Astrocyte (in vitro differentiated cells and primary cell): ENCODE results near the gene PTPRM. TPM values are rescaled to one million over a fixed set of nuclear protein-coding genes. Genes with fewer than 3 reads are reported as not detected.
A peak's percentile ranks its signal among the peaks of the same experiment; 100 is the strongest.

Source experiments
- DNase-seq: peaks from one replicate; pipeline ENCODE4 v3.0.0-alpha.2; 2010; ENCODE audit warnings: low read depth
- FAIRE-seq: peaks from 2 replicates; lab custom pipeline; 2011; peaks lifted over from hg19 to GRCh38; lab: Jason Lieb, UNC
- H2AFZ ChIP-seq: 2 replicates; pipeline ENCODE4 v1.6.0; 2012; ENCODE audit warnings: low read depth, low read length, inconsistent platforms
- H3K27ac ChIP-seq: 2 replicates; pipeline ENCODE4 v1.5.1; 2011; ENCODE audit warnings: low read depth, low read length, inconsistent platforms
- H3K27me3 ChIP-seq: 2 replicates; pipeline ENCODE4 v1.6.0; 2011; ENCODE audit warnings: low read length, inconsistent platforms; ENCODE audit not compliant: insufficient read depth
- H3K36me3 ChIP-seq: 2 replicates; pipeline ENCODE4 v1.5.1; 2011; ENCODE audit warnings: low read length, inconsistent platforms; ENCODE audit not compliant: insufficient read depth
- H3K4me1 ChIP-seq: 2 replicates; pipeline ENCODE4 v1.5.1; 2011; ENCODE audit warnings: low read length, inconsistent platforms; ENCODE audit not compliant: insufficient read depth
- H3K4me2 ChIP-seq: 2 replicates; pipeline ENCODE4 v1.6.0; 2012; ENCODE audit warnings: low read length, inconsistent platforms
- H3K4me3 ChIP-seq: 2 replicates; pipeline ENCODE4 v1.5.1; 2011; ENCODE audit warnings: low read depth, mild to moderate bottlenecking, low read length, inconsistent platforms; ENCODE audit not compliant: insufficient read depth
- H3K79me2 ChIP-seq: 2 replicates; pipeline ENCODE4 v1.6.0; 2012; ENCODE audit warnings: mild to moderate bottlenecking, low read length, inconsistent platforms; ENCODE audit not compliant: insufficient read depth
- H3K9ac ChIP-seq: 2 replicates; pipeline ENCODE4 v1.6.0; 2012; ENCODE audit warnings: mild to moderate bottlenecking, low read length, inconsistent platforms
- H3K9me3 ChIP-seq: 2 replicates; pipeline ENCODE4 v1.5.1; 2012; ENCODE audit warnings: low read depth, mild to moderate bottlenecking, low read length, inconsistent platforms; ENCODE audit not compliant: insufficient read depth
- H4K20me1 ChIP-seq: 2 replicates; pipeline ENCODE4 v1.6.0; 2012; ENCODE audit warnings: low read length, inconsistent platforms; ENCODE audit not compliant: insufficient read depth
- H3K27ac Mint-ChIP-seq: one replicate; pipeline ENCODE4 v1.8.0; 2021; ENCODE audit warnings: mild to moderate bottlenecking, mixed read lengths; ENCODE audit not compliant: unreplicated experiment
- H3K27me3 Mint-ChIP-seq: one replicate; pipeline ENCODE4 v1.8.0; 2021; ENCODE audit warnings: low read depth, mixed read lengths; ENCODE audit not compliant: unreplicated experiment
- H3K36me3 Mint-ChIP-seq: one replicate; pipeline ENCODE4 v1.8.0; 2021; ENCODE audit warnings: low read depth, mixed read lengths; ENCODE audit not compliant: unreplicated experiment
- H3K4me1 Mint-ChIP-seq: one replicate; pipeline ENCODE4 v1.8.0; 2021; ENCODE audit warnings: low read depth, mixed read lengths; ENCODE audit not compliant: unreplicated experiment
- H3K4me3 Mint-ChIP-seq: one replicate; pipeline ENCODE4 v1.8.0; 2021; ENCODE audit warnings: mild to moderate bottlenecking, moderate library complexity, mixed read lengths; ENCODE audit not compliant: unreplicated experiment
- H3K9me3 Mint-ChIP-seq: one replicate; pipeline ENCODE4 v1.8.0; 2021; ENCODE audit warnings: mild to moderate bottlenecking, mixed read lengths; ENCODE audit not compliant: unreplicated experiment
- EZH2 ChIP-seq: IDR thresholded peaks from 2 replicates; pipeline ENCODE4 v1.6.1; 2012; ENCODE audit warnings: mild to moderate bottlenecking, low read length, inconsistent platforms; ENCODE audit not compliant: insufficient read depth
- total RNA-seq: library from RNA; stranded (reverse); gene quantifications from 2 replicates; pipeline ENCODE4 v1.2.1, GENCODE V29; 2021
- TF ChIP-seq, protein P1 (sequence below): IDR thresholded peaks from 2 replicates; pipeline ENCODE4 v1.5.1; 2011; ENCODE audit warnings: low read depth, mild to moderate bottlenecking, inconsistent platforms, low read length, moderate library complexity; ENCODE audit not compliant: insufficient read depth

PTPRM gene
- total RNA-seq, 1 donor from 2014 or later = 59.6 TPM

DNA sequence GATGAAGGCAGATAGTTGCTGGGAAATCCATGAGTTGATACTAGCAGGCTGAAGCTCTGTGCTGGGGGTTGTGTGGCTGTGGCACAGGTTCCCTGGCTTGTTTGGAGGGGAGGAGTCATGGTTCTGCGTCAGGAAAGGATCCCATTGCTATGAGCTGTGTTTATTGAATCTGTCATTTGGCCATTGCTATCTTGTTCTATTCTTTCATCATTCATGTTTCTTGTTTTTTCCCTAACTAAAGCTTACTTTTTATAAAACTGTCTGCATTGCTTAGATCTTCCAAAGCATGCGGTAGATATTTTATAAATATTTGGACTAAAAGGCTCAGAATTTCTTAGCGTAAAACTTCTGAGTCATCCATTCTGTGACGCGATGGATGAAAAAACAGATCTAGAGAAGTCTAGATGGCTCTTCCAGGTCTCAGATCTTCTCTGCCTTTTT, 335.3 kb downstream of the PTPRM start:
- TF ChIP-seq EZH2 = no peak
- TF ChIP-seq, protein P1, sequence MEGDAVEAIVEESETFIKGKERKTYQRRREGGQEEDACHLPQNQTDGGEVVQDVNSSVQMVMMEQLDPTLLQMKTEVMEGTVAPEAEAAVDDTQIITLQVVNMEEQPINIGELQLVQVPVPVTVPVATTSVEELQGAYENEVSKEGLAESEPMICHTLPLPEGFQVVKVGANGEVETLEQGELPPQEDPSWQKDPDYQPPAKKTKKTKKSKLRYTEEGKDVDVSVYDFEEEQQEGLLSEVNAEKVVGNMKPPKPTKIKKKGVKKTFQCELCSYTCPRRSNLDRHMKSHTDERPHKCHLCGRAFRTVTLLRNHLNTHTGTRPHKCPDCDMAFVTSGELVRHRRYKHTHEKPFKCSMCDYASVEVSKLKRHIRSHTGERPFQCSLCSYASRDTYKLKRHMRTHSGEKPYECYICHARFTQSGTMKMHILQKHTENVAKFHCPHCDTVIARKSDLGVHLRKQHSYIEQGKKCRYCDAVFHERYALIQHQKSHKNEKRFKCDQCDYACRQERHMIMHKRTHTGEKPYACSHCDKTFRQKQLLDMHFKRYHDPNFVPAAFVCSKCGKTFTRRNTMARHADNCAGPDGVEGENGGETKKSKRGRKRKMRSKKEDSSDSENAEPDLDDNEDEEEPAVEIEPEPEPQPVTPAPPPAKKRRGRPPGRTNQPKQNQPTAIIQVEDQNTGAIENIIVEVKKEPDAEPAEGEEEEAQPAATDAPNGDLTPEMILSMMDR = no peak
- Histone ChIP-seq H3K4me1 (peaks cover 4% of the 10 kb centered on the region), H3K36me3 (no peaks in the 10 kb centered on the region), H3K4me3 (no peak overlapping the region), H3K27ac (no peak overlapping the region), H3K4me2 (no peak overlapping the region), H3K79me2 (no peaks in the 10 kb centered on the region), H3K9me3 (no peaks in the 10 kb centered on the region), H3K9ac (no peak overlapping the region), H2AFZ (no peak overlapping the region), H3K27me3 (no peaks in the 10 kb centered on the region), H4K20me1 (peaks cover 11% of the 10 kb centered on the region)
- Mint-ChIP-seq H3K27ac (no peak overlapping the region), H3K4me3 (no peak overlapping the region), H3K4me1 (peaks cover 15% of the 10 kb centered on the region), H3K27me3 (no peaks in the 10 kb centered on the region), H3K36me3 (no peaks in the 10 kb centered on the region), H3K9me3 (no peaks in the 10 kb centered on the region)
- DNase-seq = peak; percentile 65
- no peak for FAIRE-seq

DNA sequence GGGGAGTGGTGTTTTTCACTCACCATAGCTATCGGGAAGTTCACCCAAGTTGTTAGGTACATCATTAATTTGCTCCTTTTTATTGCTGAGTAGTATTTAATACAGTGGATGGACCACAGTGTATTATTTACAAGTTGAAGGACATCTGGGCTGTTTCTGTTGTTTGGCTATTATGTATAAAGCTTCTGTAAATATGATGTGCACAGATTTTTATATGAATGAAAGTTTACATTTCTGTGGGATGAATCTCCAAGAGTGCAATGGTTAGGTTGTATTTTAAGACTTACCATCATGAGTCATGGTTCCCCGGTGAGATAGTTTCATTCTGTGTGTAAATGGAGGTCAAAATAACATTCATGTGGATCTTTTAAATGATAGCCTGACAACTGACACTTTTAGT, 337.4 kb downstream of the PTPRM start:
- DNase-seq = peak; percentile 78

More for the DNA sequence above, 337.4 kb downstream of the PTPRM start:
- Histone ChIP-seq H3K27ac (no peak overlapping the region), H3K9me3 (no peaks in the 10 kb centered on the region), H3K36me3 (no peaks in the 10 kb centered on the region), H4K20me1 (peaks cover 11% of the 10 kb centered on the region), H3K9ac (no peak overlapping the region), H3K79me2 (no peaks in the 10 kb centered on the region), H2AFZ (no peak overlapping the region), H3K4me1 (peaks cover 4% of the 10 kb centered on the region), H3K27me3 (no peaks in the 10 kb centered on the region), H3K4me3 (no peak overlapping the region), H3K4me2 (peak overlapping the region; percentile 64)
- FAIRE-seq = peak; percentile 52
- Mint-ChIP-seq H3K36me3 (peaks cover 2% of the 10 kb centered on the region), H3K9me3 (no peaks in the 10 kb centered on the region), H3K27ac (no peak overlapping the region), H3K4me1 (peaks cover 15% of the 10 kb centered on the region), H3K4me3 (no peak overlapping the region), H3K27me3 (no peaks in the 10 kb centered on the region)
- TF ChIP-seq, protein P1 = no peak
- no peak for TF ChIP-seq EZH2
